GM12865 (cell line): ENCODE results near the gene CEP89.
"Not testable (repeated sequence)": the region's sequence is repeated elsewhere in the genome, so short reads cannot be mapped to it uniquely, and the experiment has no call there.

Experiments
- DNase-seq: peaks from one replicate; pipeline ENCODE4 v3.0.0; 2010; ENCODE audit warnings: low read depth
- H3K4me3 ChIP-seq: 2 replicates; pipeline ENCODE4 v1.5.1; 2011; ENCODE audit warnings: mild to moderate bottlenecking, low read depth, low read length, control low read depth
- CTCF ChIP-seq: IDR thresholded peaks from 2 replicates; pipeline ENCODE4 v1.5.1; 2011; ENCODE audit warnings: low read length, control low read depth, low read depth, inconsistent platforms; ENCODE audit not compliant: insufficient read depth; ENCODE audit errors: missing control alignments

CEP89 gene

GRCh38 chr19:32976223-32976805, 4.6 kb upstream of the CEP89 start:
- DNase-seq, result peak; percentile 70
- no peak overlapping the region for H3K4me3 ChIP-seq
- peak; percentile 75 for TF ChIP-seq CTCF

- no peak for DNase-seq
- TF ChIP-seq CTCF, result no peak
- H3K4me3 ChIP-seq, result peak overlapping the region; percentile 73
These were observed 654 bp downstream of the CEP89 start for GRCh38 chr19:32971012-32971595.

- no peak for DNase-seq
- H3K4me3 ChIP-seq, result no peak overlapping the region
- TF ChIP-seq CTCF, result no peak
These were observed 2.2 kb downstream of the CEP89 start for GRCh38 chr19:32969549-32969948.

GRCh38 chr19:32966750-32967149, 5.0 kb downstream of the CEP89 start:
- no peak overlapping the region for H3K4me3 ChIP-seq
- no peak for DNase-seq
- TF ChIP-seq CTCF, result no peak

- no peak for TF ChIP-seq CTCF
- DNase-seq, result no peak
- H3K4me3 ChIP-seq, result no peak overlapping the region
These were observed 26.5 kb downstream of the CEP89 start for GRCh38 chr19:32945260-32945659.

GRCh38 chr19:32941273-32941672, 30.5 kb downstream of the CEP89 start:
- H3K4me3 ChIP-seq, DNase-seq: not testable (repeated sequence)

- no peak overlapping the region for H3K4me3 ChIP-seq
- DNase-seq, result no peak
- TF ChIP-seq CTCF, result no peak
These were observed 35.7 kb downstream of the CEP89 start for GRCh38 chr19:32936065-32936464.
